Measurements from ENCODE around the gene FNDC10. TPM values are rescaled to one million over a fixed set of nuclear protein-coding genes. Genes with fewer than 3 reads are reported as not detected.

The FNDC10 gene
- total RNA-seq, 1 experiment from 2014 or later: not detected

Other genes starting within 250 kb of the FNDC10 start
- gene MXRA8, start 241.6 kb downstream of the FNDC10 start, total RNA-seq (2014; rRNA removed; shearing (Covaris generic); ENCODE audit: low replicate concordance): not detected in 2 replicates
- 49.1 and 150 TPM in 2 replicates for gene AURKAIP1, start 224.9 kb downstream of the FNDC10 start, total RNA-seq (2014; rRNA removed; shearing (Covaris generic); ENCODE audit: low replicate concordance)
- gene CCNL2, start 200.8 kb downstream of the FNDC10 start, total RNA-seq (2014; rRNA removed; shearing (Covaris generic); ENCODE audit: low replicate concordance): 97.9 and 152 TPM in 2 replicates
- gene MRPL20, start 192.8 kb downstream of the FNDC10 start, total RNA-seq (2014; rRNA removed; shearing (Covaris generic); ENCODE audit: low replicate concordance): 136 and 151 TPM in 2 replicates
- gene ANKRD65, start 178.9 kb downstream of the FNDC10 start, total RNA-seq (2014; rRNA removed; shearing (Covaris generic); ENCODE audit: low replicate concordance): not detected in 2 replicates
- not detected in 2 replicates for gene VWA1, start 164.4 kb downstream of the FNDC10 start, total RNA-seq (2014; rRNA removed; shearing (Covaris generic); ENCODE audit: low replicate concordance)
- 0.51 TPM in 1 of 2 replicates, not detected in the other for gene ATAD3C, start 150.4 kb downstream of the FNDC10 start, total RNA-seq (2014; rRNA removed; shearing (Covaris generic); ENCODE audit: low replicate concordance)
- 13.9 and 37.2 TPM in 2 replicates for gene ATAD3B, start 128.4 kb downstream of the FNDC10 start, total RNA-seq (2014; rRNA removed; shearing (Covaris generic); ENCODE audit: low replicate concordance)
- 12.5 and 52.1 TPM in 2 replicates for gene ATAD3A, start 88.0 kb downstream of the FNDC10 start, total RNA-seq (2014; rRNA removed; shearing (Covaris generic); ENCODE audit: low replicate concordance)
- 2.6 TPM in 1 of 2 replicates, not detected in the other for gene TMEM240, start 59.5 kb downstream of the FNDC10 start, total RNA-seq (2014; rRNA removed; shearing (Covaris generic); ENCODE audit: low replicate concordance)
- 70.9 and 80.6 TPM in 2 replicates for gene SSU72, start 25.3 kb downstream of the FNDC10 start, total RNA-seq (2014; rRNA removed; shearing (Covaris generic); ENCODE audit: low replicate concordance)
- 24.8 and 54.3 TPM in 2 replicates for gene MIB2, start 15.4 kb upstream of the FNDC10 start, total RNA-seq (2014; rRNA removed; shearing (Covaris generic); ENCODE audit: low replicate concordance)
- 1.3 and 2.7 TPM in 2 replicates for gene MMP23B, start 32.0 kb upstream of the FNDC10 start, total RNA-seq (2014; rRNA removed; shearing (Covaris generic); ENCODE audit: low replicate concordance)
- gene CDK11B, start 58.9 kb upstream of the FNDC10 start, total RNA-seq (2014; rRNA removed; shearing (Covaris generic); ENCODE audit: low replicate concordance): 11.4 and 16.1 TPM in 2 replicates
- gene SLC35E2B, start 92.7 kb upstream of the FNDC10 start, total RNA-seq (2014; rRNA removed; shearing (Covaris generic); ENCODE audit: low replicate concordance): 24.9 and 32.9 TPM in 2 replicates
- gene CDK11A, start 124.2 kb upstream of the FNDC10 start, total RNA-seq (2014; rRNA removed; shearing (Covaris generic); ENCODE audit: low replicate concordance): 26.2 and 39.6 TPM in 2 replicates
- gene NADK, start 178.3 kb upstream of the FNDC10 start, total RNA-seq (2014; rRNA removed; shearing (Covaris generic); ENCODE audit: low replicate concordance): 44.3 and 80.3 TPM in 2 replicates